Panc1 (cell line): ENCODE measurements around the gene DCAF11. TPM values are rescaled to one million over a fixed set of nuclear protein-coding genes. Genes with fewer than 3 reads are reported as not detected.

Source experiments
- ATAC-seq: fragments of 200-7000 bp; cut with Tn5 transposase; 2 replicates; pipeline ENCODE4 v1.9.1; 2020; ENCODE audit warnings: mild to moderate bottlenecking, moderate library complexity
- BruUV-seq: library from RNA; stranded (reverse); fragments of 400-500 nt; replicated peaks from 2 replicates; lab custom pipeline; 2021; lab: Mats Ljungman, UMichigan
- CTCF ChIA-PET: fragments of 300-600 bp; sonication (Branson Sonifier 250); formaldehyde crosslinking; loops from one replicate; lab custom pipeline; 2022; ENCODE audit warnings: antibody characterized with exemption; lab: Charles Lee
- POLR2A ChIA-PET: fragments of 300-600 bp; sonication (Branson Sonifier 250); formaldehyde crosslinking; loops from one replicate; lab custom pipeline; 2022; ENCODE audit warnings: antibody characterized with exemption; lab: Charles Lee
- DNase-seq: peaks from one replicate; pipeline ENCODE4 v3.0.0-alpha.2; 2010; ENCODE audit warnings: low read depth, low spot score
- H3K27ac ChIP-seq: 2 replicates; pipeline ENCODE4 v1.5.1; 2011; ENCODE audit warnings: mild to moderate bottlenecking, low read length, inconsistent platforms
- H3K27me3 ChIP-seq: fragments of 200-500 bp; sonication (Bioruptor generic); 2 replicates; pipeline ENCODE4 v1.6.0; 2014; ENCODE audit warnings: low read length, inconsistent platforms; ENCODE audit not compliant: control insufficient read depth, insufficient read depth
- H3K36me3 ChIP-seq: fragments of 200-500 bp; sonication (Bioruptor generic); 2 replicates; pipeline ENCODE4 v1.5.1; 2014; ENCODE audit warnings: inconsistent platforms, mild to moderate bottlenecking, low read length, moderate library complexity; ENCODE audit not compliant: control insufficient read depth, insufficient read depth
- H3K4me1 ChIP-seq: 2 replicates; pipeline ENCODE4 v1.5.1; 2011; ENCODE audit warnings: inconsistent platforms, mild to moderate bottlenecking, low read length, moderate library complexity; ENCODE audit not compliant: control insufficient read depth, insufficient read depth
- H3K4me3 ChIP-seq, 2 experiments: 2 replicates each; pipeline ENCODE4 v1.5.1; 2011 to 2012; ENCODE audit warnings: low read depth in 2 of 2, low read length in 2 of 2, mild to moderate bottlenecking in 2 of 2, inconsistent platforms in 1 of 2, moderate library complexity in 1 of 2
- H3K9me3 ChIP-seq: fragments of 200-500 bp; sonication (Bioruptor generic); 2 replicates; pipeline ENCODE4 v1.5.1; 2014; ENCODE audit warnings: low read depth, mild to moderate bottlenecking, inconsistent platforms, low read length, moderate library complexity; ENCODE audit not compliant: control insufficient read depth, insufficient read depth
- POLR2AphosphoS5 ChIP-seq: IDR thresholded peaks from 2 replicates; pipeline ENCODE4 v1.6.1; 2012; ENCODE audit warnings: mild to moderate bottlenecking, low read depth, low read length, moderate library complexity
- SIN3A ChIP-seq: IDR thresholded peaks from 2 replicates; pipeline ENCODE4 v1.6.1; 2012; ENCODE audit warnings: low read depth, mild to moderate bottlenecking, low read length, moderate library complexity, borderline replicate concordance; ENCODE audit not compliant: insufficient read depth
- TCF7L2 ChIP-seq: IDR thresholded peaks from 2 replicates; pipeline ENCODE4 v1.6.1; 2011; ENCODE audit warnings: mild to moderate bottlenecking, low read depth, low read length, inconsistent platforms
- in situ Hi-C: cut with HindIII; loops from 2 replicates; pipeline ENCODE4 v1.10.0; 2016; ENCODE audit warnings: low sequenced_read_pairs, low pct_unique_long_range_greater_than_20kb
- intact Hi-C: fragments of 100-400 bp; cut with micrococcal nuclease; formaldehyde crosslinking; loops from one replicate; pipeline ENCODE4 v1.10.0; 2022; ENCODE audit not compliant: unreplicated experiment
- total RNA-seq: library from RNA; stranded (reverse); gene quantifications from one replicate; pipeline ENCODE4 v1.2.1, GENCODE V29; 2021; ENCODE audit not compliant: unreplicated experiment
- TF ChIP-seq, protein P1 (sequence below), 2 experiments: IDR thresholded peaks; 2 replicates each; pipeline ENCODE4 v1.6.1; 2011 to 2012; ENCODE audit warnings: low read depth in 2 of 2, control low read depth in 1 of 2, low read length in 1 of 2, mild to moderate bottlenecking in 1 of 2, moderate library complexity in 1 of 2; ENCODE audit not compliant: insufficient read depth in 1 of 2
- TF ChIP-seq, protein P2 (sequence below): fragments of 450-650 bp; IDR thresholded peaks from 2 replicates; pipeline ENCODE4 v1.5.1; 2017; ENCODE audit warnings: mild to moderate bottlenecking

The DCAF11 gene
- total RNA-seq, 1 experiment from 2014 or later: 37.4 TPM

DNA sequence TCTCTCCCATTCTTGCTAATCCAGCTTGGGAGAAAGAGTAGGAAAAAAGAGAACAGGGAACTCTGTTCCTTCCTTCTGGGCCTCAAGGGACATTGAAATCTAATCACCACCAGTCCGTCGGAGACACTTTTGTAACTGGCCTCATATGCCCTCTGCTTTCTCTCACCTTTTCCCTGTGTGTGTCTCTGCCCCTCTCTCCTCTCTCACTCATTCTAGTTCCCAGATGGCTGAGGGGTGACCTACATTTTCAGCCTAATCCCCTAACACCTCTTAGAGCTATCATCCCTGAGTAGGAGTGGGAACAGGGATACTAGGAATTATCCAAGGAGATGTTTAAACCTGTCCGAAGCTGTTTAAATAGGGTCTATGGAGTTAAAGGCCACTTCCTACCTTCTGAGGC, 29.4 kb upstream of the DCAF11 start:
- Histone ChIP-seq H3K27me3 (no peaks in the 10 kb centered on the region), H3K4me3 (no peak overlapping the region), H3K36me3 (no peaks in the 10 kb centered on the region; the same call in 1 of the 2 replicates), H3K27ac (no peak overlapping the region), H3K4me1 (peaks cover 6% of the 10 kb centered on the region; the same call in 1 of the 2 replicates), H3K9me3 (no peaks in the 10 kb centered on the region)
- no TSS peak for BruUV-seq
- POLR2A ChIA-PET: no interaction called here
- CTCF ChIA-PET: no interaction called here
- TF ChIP-seq SIN3A: no peak
- TF ChIP-seq, protein P1, sequence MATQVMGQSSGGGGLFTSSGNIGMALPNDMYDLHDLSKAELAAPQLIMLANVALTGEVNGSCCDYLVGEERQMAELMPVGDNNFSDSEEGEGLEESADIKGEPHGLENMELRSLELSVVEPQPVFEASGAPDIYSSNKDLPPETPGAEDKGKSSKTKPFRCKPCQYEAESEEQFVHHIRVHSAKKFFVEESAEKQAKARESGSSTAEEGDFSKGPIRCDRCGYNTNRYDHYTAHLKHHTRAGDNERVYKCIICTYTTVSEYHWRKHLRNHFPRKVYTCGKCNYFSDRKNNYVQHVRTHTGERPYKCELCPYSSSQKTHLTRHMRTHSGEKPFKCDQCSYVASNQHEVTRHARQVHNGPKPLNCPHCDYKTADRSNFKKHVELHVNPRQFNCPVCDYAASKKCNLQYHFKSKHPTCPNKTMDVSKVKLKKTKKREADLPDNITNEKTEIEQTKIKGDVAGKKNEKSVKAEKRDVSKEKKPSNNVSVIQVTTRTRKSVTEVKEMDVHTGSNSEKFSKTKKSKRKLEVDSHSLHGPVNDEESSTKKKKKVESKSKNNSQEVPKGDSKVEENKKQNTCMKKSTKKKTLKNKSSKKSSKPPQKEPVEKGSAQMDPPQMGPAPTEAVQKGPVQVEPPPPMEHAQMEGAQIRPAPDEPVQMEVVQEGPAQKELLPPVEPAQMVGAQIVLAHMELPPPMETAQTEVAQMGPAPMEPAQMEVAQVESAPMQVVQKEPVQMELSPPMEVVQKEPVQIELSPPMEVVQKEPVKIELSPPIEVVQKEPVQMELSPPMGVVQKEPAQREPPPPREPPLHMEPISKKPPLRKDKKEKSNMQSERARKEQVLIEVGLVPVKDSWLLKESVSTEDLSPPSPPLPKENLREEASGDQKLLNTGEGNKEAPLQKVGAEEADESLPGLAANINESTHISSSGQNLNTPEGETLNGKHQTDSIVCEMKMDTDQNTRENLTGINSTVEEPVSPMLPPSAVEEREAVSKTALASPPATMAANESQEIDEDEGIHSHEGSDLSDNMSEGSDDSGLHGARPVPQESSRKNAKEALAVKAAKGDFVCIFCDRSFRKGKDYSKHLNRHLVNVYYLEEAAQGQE (IDR thresholded peaks at IDR 0.05; ENCODE audit: insufficient read depth in 1 of 2, low read depth in 2 of 2, low read length in 1 of 2): no peak
- no peak for TF ChIP-seq TCF7L2
- TF ChIP-seq, protein P2, sequence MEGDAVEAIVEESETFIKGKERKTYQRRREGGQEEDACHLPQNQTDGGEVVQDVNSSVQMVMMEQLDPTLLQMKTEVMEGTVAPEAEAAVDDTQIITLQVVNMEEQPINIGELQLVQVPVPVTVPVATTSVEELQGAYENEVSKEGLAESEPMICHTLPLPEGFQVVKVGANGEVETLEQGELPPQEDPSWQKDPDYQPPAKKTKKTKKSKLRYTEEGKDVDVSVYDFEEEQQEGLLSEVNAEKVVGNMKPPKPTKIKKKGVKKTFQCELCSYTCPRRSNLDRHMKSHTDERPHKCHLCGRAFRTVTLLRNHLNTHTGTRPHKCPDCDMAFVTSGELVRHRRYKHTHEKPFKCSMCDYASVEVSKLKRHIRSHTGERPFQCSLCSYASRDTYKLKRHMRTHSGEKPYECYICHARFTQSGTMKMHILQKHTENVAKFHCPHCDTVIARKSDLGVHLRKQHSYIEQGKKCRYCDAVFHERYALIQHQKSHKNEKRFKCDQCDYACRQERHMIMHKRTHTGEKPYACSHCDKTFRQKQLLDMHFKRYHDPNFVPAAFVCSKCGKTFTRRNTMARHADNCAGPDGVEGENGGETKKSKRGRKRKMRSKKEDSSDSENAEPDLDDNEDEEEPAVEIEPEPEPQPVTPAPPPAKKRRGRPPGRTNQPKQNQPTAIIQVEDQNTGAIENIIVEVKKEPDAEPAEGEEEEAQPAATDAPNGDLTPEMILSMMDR: no peak
- ATAC-seq (no peak), DNase-seq (no peak)
- in situ Hi-C loops: no loop called here
- intact Hi-C loops: no loop called here

DNA sequence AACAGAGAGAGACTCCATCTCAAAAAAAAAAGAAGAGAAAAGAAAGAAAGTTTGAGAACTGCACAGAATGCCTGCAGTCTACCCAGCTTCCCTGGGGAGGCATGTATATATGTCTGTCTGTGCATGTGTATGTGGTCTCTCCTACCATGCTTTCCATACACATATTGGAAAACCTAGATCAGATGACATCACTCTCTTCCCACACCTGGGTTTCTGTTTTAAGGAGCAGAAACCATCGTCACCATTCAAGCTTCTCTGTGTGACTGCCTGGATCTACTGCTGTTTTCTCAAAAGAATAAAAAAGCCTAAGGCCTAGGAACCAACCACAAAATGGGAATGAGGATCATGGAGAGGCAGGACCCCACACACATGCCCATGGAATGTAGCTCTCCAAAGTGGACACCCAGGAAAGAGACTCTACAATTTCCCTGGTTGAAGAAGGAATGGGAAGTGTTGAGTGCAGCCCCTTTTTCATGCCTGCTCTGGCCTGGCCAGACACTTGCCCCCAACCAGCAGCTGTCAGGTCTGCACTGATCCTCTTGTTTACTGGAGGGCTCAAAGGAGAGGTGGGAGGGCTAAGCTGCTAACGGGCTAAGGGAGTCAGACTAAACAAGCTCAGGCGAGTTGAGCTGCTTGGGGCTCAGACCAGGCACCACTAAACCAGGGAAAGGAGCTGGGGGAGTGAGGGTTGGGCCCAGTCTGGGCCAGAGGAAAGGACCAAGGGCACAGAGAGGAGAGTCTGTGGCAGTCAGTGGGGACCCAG, 28.2 kb upstream of the DCAF11 start:
- intact Hi-C loops (no loop called here), in situ Hi-C loops (no loop called here)
- DNase-seq (no peak), ATAC-seq (no peak)
- H3K9me3 ChIP-seq: no peaks in the 10 kb centered on the region
- H3K4me3 ChIP-seq: no peak overlapping the region
- TF ChIP-seq, protein P2: no peak
- TF ChIP-seq TCF7L2: no peak
- TF ChIP-seq POLR2AphosphoS5: no peak
- TF ChIP-seq, protein P1 (IDR thresholded peaks at IDR 0.05; ENCODE audit: insufficient read depth in 1 of 2, low read depth in 2 of 2, low read length in 1 of 2): no peak
- TF ChIP-seq SIN3A: no peak
- H3K27me3 ChIP-seq: no peaks in the 10 kb centered on the region
- BruUV-seq: no TSS peak
- H3K27ac ChIP-seq: no peak overlapping the region
- ChIA-PET POLR2A (no interaction called here), CTCF (no interaction called here)
- H3K36me3 ChIP-seq: no peaks in the 10 kb centered on the region
- no peaks in the 10 kb centered on the region; the same call in 1 of the 2 replicates for H3K4me1 ChIP-seq
